ENCODE measurements around the gene TMEM184A. TPM values are rescaled to one million over a fixed set of nuclear protein-coding genes. Genes with fewer than 3 reads are reported as not detected.

TMEM184A gene
- total and polyA plus RNA-seq, 10 of the 15 experiments (the other 5 are each of a cell fraction or from before 2014, with no cell fraction given) = 0.04 to 0.15 TPM; not detected in 8

DNA sequence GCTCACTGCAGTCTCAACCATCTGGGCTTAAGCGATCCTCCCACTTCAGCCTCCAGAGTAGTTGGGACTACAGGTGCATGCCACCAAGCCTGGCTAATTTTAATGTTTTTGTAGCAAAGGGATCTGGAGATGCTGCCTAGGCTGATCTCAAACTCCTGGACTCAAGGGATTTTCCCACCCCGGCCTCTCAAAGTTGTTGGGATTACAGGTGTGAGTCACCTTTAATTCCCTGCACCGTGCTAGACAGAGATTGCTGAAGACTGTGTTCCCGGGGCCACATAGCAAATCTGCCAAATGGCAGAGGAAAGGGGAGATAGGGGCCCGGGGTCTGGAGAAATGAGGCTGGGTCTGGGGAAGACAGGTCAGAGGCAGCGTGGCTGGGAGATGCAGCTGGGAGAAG is 34.5 kb upstream of the TMEM184A start:
- CTCF ChIA-PET = no interaction called here
- FAIRE-seq (no peak), DNase-seq (ENCODE audit: low read depth, low spot score) (no peak), ATAC-seq (no peak)
- Histone ChIP-seq H3K4me1 (ENCODE audit: control insufficient read depth, insufficient read depth, low read length) (no peaks in the 10 kb centered on the region), H3K9ac (ENCODE audit: control insufficient read depth, insufficient read depth, low read length) (no peak overlapping the region), H3K27ac (ENCODE audit: control insufficient read depth, insufficient read depth) (no peak overlapping the region), H3K4me3 (no peak overlapping the region), H3K9me3 (replicated peaks; ENCODE audit: control insufficient read depth, insufficient read depth, low read length) (peaks cover 2% of the 10 kb centered on the region; the same call in 1 of the 3 replicates), H3K36me3 (ENCODE audit: control insufficient read depth in 2 of 2, insufficient read depth in 2 of 2, low read length in 1 of 2) (no peaks in the 10 kb centered on the region), H3K4me2 (ENCODE audit: control insufficient read depth, insufficient read depth) (no peak overlapping the region), H4K20me1 (ENCODE audit: control insufficient read depth, insufficient read depth) (no peaks in the 10 kb centered on the region), H3K27me3 (replicated peaks in 1 of 2; ENCODE audit: control insufficient read depth in 2 of 2, insufficient read depth in 2 of 2, low read length in 1 of 2) (peaks cover 0 to 3% of the 10 kb centered on the region in 2 experiments; a peak in 2 of 4 replicates), H3K79me2 (ENCODE audit: control insufficient read depth, insufficient read depth, low read length) (no peaks in the 10 kb centered on the region), H2AFZ (ENCODE audit: control insufficient read depth, low read depth, low read length) (no peak overlapping the region)
- POLR2A ChIA-PET = no interaction called here
- RAD21 ChIA-PET (ENCODE audit: unreplicated experiment) = no interaction called here
- in situ Hi-C loops (cut with MboI) = no loop called here
- intact Hi-C loops (cut with micrococcal nuclease; ENCODE audit: unreplicated experiment) = no loop called here
- SMC1A ChIA-PET (ENCODE audit: uncharacterized antibody, unreplicated experiment) = no interaction called here
- TF ChIP-seq LARP7 (IDR thresholded peaks at IDR 0.05) (no peak), NFYA (IDR thresholded peaks at IDR 0.05; ENCODE audit: borderline replicate concordance, low read depth, low read length) (no peak), MYB (IDR thresholded peaks at IDR 0.05; ENCODE audit: borderline replicate concordance, low read depth, low read length) (no peak), ZZZ3 (IDR thresholded peaks at IDR 0.05; ENCODE audit: control insufficient read depth, insufficient read length, low read depth) (no peak), POU2F2 (IDR thresholded peaks at IDR 0.05; ENCODE audit: borderline replicate concordance, low read depth, low read length) (no peak)
- WGBS (ENCODE audit: insufficient coverage, insufficient replicate concordance, low lambda C conversion rate, missing lambda C conversion rate) = 45% methylated on average over 6 of the region's 6 CpGs
- BruUV-seq (replicated peaks) = no TSS peak

DNA sequence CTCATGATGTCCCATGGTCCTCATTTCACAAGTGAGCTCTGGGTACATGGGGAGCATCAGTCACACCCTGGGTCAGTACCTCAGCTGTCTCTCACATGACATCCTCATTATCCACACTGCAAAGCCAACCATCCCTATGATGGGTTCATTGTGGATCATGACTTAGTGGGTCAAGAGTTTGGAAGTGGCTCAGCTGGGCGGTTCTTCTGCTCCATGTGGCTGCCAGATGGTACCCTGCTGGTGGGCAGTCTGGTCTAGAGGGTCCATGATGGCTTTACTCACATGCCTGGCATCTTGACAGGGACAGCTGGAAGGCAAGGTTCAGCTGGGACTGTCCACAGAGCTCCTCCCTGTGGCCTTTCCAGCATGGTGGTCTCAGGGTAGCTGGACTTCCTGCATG is 33.0 kb upstream of the TMEM184A start:
- Histone ChIP-seq H4K20me1 (ENCODE audit: control insufficient read depth, insufficient read depth) (no peaks in the 10 kb centered on the region), H3K4me3 (no peak overlapping the region), H3K9ac (ENCODE audit: control insufficient read depth, insufficient read depth, low read length) (no peak overlapping the region), H2AFZ (ENCODE audit: control insufficient read depth, low read depth, low read length) (no peak overlapping the region), H3K36me3 (ENCODE audit: control insufficient read depth in 2 of 2, insufficient read depth in 2 of 2, low read length in 1 of 2) (no peaks in the 10 kb centered on the region), H3K27me3 (replicated peaks in 1 of 2; ENCODE audit: control insufficient read depth in 2 of 2, insufficient read depth in 2 of 2, low read length in 1 of 2) (peaks cover 0 to 3% of the 10 kb centered on the region in 2 experiments; a peak in 2 of 4 replicates), H3K4me2 (ENCODE audit: control insufficient read depth, insufficient read depth) (no peak overlapping the region), H3K27ac (ENCODE audit: control insufficient read depth, insufficient read depth) (no peak overlapping the region), H3K79me2 (ENCODE audit: control insufficient read depth, insufficient read depth, low read length) (no peaks in the 10 kb centered on the region), H3K4me1 (ENCODE audit: control insufficient read depth, insufficient read depth, low read length) (no peaks in the 10 kb centered on the region), H3K9me3 (replicated peaks; ENCODE audit: control insufficient read depth, insufficient read depth, low read length) (peaks cover 2% of the 10 kb centered on the region; the same call in 1 of the 3 replicates)
- in situ Hi-C loops (cut with MboI) (no loop called here), intact Hi-C loops (cut with micrococcal nuclease; ENCODE audit: unreplicated experiment) (no loop called here)
- 37% methylated on average over 1 of the region's 1 CpG for WGBS (ENCODE audit: insufficient coverage, insufficient replicate concordance, low lambda C conversion rate, missing lambda C conversion rate)
- FAIRE-seq (no peak), DNase-seq (ENCODE audit: low read depth, low spot score) (no peak), ATAC-seq (no peak)
- ChIA-PET CTCF (no interaction called here), POLR2A (no interaction called here), RAD21 (ENCODE audit: unreplicated experiment) (interaction anchor here (1.0 kb wide), 1 partner anchor 10 kb away, joined by 3 read pairs; no protein-coding TSS in a partner anchor), SMC1A (ENCODE audit: uncharacterized antibody, unreplicated experiment) (no interaction called here)
- BruUV-seq (replicated peaks) = no TSS peak
- TF ChIP-seq BACH1 (IDR thresholded peaks at IDR 0.05; ENCODE audit: borderline replicate concordance) (no peak), JUND (IDR thresholded peaks at IDR 0.05; ENCODE audit: low read depth, low read length) (no peak), TAF1 (IDR thresholded peaks at IDR 0.05; ENCODE audit: borderline replicate concordance, low read depth, low read length) (no peak), POLR2AphosphoS2 (IDR thresholded peaks at IDR 0.05; ENCODE audit: low read depth, low read length) (no peak), HDAC2 (IDR thresholded peaks at IDR 0.05) (no peak), DPF2 (IDR thresholded peaks at IDR 0.05) (no peak)
- TF ChIP-seq, protein P1, sequence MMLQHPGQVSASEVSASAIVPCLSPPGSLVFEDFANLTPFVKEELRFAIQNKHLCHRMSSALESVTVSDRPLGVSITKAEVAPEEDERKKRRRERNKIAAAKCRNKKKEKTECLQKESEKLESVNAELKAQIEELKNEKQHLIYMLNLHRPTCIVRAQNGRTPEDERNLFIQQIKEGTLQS (IDR thresholded peaks at IDR 0.05; ENCODE audit: borderline replicate concordance, extremely low read depth, low read depth, low read length) = no peak
- TF ChIP-seq, protein P2, sequence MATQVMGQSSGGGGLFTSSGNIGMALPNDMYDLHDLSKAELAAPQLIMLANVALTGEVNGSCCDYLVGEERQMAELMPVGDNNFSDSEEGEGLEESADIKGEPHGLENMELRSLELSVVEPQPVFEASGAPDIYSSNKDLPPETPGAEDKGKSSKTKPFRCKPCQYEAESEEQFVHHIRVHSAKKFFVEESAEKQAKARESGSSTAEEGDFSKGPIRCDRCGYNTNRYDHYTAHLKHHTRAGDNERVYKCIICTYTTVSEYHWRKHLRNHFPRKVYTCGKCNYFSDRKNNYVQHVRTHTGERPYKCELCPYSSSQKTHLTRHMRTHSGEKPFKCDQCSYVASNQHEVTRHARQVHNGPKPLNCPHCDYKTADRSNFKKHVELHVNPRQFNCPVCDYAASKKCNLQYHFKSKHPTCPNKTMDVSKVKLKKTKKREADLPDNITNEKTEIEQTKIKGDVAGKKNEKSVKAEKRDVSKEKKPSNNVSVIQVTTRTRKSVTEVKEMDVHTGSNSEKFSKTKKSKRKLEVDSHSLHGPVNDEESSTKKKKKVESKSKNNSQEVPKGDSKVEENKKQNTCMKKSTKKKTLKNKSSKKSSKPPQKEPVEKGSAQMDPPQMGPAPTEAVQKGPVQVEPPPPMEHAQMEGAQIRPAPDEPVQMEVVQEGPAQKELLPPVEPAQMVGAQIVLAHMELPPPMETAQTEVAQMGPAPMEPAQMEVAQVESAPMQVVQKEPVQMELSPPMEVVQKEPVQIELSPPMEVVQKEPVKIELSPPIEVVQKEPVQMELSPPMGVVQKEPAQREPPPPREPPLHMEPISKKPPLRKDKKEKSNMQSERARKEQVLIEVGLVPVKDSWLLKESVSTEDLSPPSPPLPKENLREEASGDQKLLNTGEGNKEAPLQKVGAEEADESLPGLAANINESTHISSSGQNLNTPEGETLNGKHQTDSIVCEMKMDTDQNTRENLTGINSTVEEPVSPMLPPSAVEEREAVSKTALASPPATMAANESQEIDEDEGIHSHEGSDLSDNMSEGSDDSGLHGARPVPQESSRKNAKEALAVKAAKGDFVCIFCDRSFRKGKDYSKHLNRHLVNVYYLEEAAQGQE (IDR thresholded peaks at IDR 0.05; ENCODE audit: low read depth, low read length) = no peak

Measured in GM12878 (cell line).